Putamen (tissue), 1 donor: ENCODE results near the gene HSPA6.
A peak's percentile ranks its signal among the peaks of the same experiment; 100 is the strongest.
"Not testable (repeated sequence)": the region's sequence is repeated elsewhere in the genome, so short reads cannot be mapped to it uniquely, and the experiment has no call there.

Experiments
- DNase-seq: peaks from one replicate; pipeline ENCODE4 v3.0.0-alpha.2; 2016; ENCODE audit warnings: low spot score

The HSPA6 gene

DNA sequence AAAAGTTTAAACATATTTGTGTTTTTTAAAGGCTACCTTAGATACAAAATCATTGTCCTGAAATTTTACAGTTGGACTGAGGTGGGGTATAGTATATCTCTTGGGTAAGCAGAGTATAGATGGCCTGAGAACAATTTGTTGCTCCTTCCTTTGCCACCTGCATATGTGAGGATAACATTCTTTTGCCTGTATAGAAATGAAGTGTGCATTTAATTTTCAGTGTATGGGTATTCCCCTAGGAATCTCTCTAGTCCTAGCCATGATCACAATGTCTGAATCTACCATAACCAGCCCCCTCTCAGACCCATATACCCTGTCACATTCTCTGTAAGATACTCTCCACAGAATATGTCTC is 21.0 kb upstream of the HSPA6 start:
- DNase-seq, result no peak

DNA sequence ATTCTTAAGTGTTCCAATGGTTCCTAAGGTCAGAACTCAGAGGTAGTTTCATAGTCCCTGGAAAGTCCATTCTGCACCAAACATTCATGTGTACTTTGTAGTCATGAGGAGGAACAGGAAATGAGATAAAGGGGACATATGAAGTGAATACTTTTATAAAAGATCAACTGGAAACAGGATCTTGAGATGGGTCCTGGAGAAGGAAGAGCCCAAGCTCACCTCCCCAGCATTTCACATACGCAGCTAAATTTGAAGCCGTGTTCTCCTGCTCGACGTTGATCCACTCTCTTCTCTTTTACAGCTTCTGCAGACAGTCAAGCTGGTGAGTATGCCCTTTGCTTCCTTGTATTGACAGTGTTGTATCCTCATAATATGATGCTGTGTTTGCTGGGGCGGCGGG is 18.7 kb upstream of the HSPA6 start:
- no peak for DNase-seq

GRCh38 chr1:161506336-161507223 is 17.8 kb upstream of the HSPA6 start:
- DNase-seq, result no peak

- DNase-seq, result no peak
Measured at GRCh38 chr1:161510477-161510876, 13.9 kb upstream of the HSPA6 start.

GRCh38 chr1:161511018-161511755 is 13.2 kb upstream of the HSPA6 start:
- DNase-seq, result no peak

DNA sequence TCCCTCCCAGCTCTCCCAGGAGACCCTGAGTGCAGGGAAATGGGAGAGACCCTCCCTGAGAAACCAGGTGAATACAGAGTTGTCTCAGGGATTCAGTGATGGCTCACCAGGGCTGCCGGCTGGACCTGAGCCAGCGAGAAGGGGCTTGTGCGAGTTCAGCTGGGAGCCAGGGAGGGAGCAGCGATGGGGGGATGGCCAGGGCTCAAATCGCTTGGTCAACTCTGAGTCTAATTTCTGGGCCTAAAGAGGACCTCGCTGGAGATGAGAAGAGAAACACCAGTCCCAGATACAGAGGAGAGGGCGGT is 12.6 kb upstream of the HSPA6 start:
- no peak for DNase-seq

DNA sequence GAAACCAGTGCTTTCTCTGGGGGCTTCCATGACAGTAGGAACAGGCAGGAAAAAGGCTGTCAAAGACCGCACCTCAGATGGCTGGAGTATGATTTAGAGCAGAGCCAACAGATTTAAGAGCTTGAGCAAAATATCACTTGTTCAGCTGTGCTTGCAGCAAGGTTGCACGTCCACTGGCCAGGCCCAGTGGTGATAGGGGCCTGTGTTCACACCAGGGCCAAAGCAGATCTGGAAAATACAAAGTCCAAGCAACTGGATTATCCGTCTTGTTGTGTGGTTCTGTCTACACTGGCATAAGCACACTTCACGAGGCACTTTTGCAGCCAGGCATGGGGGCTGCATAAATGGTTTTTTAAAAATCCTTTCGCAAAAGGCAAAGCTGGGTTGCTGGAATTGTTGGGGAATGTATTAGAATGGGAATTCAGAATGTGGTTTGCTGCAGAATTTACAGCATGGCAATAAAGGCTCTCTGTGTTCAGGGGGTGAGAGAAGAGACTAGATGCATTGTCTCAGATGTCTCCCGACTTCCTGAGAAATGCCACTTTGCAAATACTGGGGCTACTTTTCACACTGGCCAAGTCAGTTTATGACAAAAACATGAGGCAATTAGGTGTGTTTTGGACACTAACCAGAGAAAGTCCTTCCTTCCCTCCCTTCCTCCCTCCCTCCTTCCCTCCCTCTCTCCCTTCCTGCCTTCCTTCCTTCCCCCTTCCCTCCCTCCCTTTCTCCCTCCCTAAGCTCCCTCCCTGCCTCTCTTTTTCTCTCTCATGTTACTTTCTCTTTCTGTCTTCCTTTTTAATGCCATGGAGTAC is 11.5 kb upstream of the HSPA6 start:
- not testable (repeated sequence) for DNase-seq

DNA sequence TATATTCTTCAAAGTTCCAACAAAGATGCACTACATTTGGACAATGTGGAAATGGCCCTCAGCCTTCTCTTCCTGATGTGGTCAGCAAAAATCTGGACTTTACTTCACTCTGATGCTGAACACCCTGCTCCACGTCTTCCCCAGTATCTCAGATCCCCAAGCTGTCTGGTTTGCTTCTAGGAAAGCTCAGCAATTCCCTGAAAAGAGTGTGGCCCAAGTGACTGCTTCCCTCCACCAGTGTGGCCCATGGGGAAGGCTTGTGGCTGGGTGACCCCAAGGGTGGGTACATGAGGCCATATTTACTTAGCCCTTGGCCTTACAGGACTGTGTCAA is 10.9 kb upstream of the HSPA6 start:
- DNase-seq, result not testable (repeated sequence)

DNA sequence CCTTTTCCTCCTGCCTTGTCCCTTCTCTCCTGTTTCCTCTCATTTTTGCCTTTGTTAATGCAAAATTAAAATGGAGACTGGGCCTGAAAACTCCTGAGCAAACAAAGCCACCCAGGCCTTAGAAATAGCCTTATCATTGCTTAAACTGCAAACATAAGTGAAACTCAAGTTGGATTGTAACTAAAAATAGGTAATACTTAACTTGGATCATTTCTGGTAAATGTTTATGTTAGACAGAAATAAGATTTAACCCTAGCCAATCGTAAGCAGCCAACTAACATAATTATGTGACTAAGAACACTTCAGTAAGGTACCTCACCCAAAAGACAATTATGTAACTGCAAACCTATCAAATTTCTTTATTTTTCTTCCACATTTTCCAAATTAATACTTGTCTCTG is 10.4 kb upstream of the HSPA6 start:
- not testable (repeated sequence) for DNase-seq

DNA sequence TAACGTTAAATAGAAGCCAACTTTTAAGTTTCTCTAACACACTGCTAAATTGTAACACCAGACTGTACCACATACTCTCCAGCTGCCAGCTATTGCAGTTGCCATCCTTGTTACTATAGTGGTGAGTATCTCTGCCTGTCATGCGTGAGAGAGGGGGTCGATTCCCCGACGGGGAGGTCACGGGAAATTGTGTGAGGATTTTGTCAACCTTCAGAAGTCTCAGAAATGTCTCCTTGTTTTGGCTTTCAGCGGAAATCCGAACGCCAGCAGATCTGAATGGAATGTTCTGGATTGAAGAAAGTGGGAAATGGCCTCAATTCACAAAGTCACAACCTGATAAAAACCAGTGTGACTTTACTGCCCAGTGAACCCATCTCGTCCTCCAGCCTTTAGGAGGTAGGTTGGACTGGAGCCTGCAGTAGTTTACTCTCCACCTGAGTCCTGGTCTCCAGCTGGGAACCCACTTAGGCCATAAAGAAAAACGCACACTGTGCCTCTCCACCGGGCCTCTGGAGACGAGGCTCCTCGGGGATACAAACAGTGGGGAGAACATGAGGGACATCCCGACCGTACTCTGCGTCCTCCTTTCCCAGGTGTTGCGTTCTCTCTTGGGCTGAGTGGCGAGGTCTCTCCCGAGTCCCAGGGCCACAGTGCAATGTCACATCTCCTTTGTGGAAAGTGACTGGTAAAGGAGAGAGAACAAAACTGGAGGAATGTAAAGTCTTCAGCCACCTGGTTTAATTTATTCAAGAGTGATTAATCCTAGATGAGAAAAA is 1.1 kb upstream of the HSPA6 start:
- DNase-seq, result not testable (repeated sequence)

GRCh38 chr1:161524742-161525291 is 477 bp downstream of the HSPA6 start:
- DNase-seq, result not testable (repeated sequence)

GRCh38 chr1:161525321-161525720 is 981 bp downstream of the HSPA6 start:
- not testable (repeated sequence) for DNase-seq

GRCh38 chr1:161525918-161526317 is 1.6 kb downstream of the HSPA6 start:
- not testable (repeated sequence) for DNase-seq

DNA sequence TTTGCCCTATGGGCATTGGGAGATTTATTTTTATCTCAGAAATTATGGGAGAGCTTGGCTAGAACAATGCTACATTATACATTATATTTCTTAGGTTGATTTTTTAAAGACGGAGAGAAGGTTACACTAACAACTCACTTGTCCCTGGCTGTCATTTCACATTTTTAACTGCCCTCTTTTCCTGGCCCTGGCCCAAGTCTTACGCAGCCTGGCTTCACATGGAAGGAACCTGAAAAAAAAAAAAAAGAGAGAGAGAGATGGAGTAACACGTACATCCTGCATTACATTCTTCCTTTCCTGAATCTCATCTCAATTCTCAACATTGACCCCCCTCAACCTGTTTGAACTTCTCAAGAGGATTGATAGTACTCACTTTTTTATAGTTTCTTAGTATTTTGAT is 4.2 kb downstream of the HSPA6 start:
- not testable (repeated sequence) for DNase-seq

- DNase-seq, result not testable (repeated sequence)
Measured at GRCh38 chr1:161529463-161530104, 5.2 kb downstream of the HSPA6 start.

- DNase-seq, result peak; percentile 75
Measured at GRCh38 chr1:161530158-161530557, 5.8 kb downstream of the HSPA6 start.

DNA sequence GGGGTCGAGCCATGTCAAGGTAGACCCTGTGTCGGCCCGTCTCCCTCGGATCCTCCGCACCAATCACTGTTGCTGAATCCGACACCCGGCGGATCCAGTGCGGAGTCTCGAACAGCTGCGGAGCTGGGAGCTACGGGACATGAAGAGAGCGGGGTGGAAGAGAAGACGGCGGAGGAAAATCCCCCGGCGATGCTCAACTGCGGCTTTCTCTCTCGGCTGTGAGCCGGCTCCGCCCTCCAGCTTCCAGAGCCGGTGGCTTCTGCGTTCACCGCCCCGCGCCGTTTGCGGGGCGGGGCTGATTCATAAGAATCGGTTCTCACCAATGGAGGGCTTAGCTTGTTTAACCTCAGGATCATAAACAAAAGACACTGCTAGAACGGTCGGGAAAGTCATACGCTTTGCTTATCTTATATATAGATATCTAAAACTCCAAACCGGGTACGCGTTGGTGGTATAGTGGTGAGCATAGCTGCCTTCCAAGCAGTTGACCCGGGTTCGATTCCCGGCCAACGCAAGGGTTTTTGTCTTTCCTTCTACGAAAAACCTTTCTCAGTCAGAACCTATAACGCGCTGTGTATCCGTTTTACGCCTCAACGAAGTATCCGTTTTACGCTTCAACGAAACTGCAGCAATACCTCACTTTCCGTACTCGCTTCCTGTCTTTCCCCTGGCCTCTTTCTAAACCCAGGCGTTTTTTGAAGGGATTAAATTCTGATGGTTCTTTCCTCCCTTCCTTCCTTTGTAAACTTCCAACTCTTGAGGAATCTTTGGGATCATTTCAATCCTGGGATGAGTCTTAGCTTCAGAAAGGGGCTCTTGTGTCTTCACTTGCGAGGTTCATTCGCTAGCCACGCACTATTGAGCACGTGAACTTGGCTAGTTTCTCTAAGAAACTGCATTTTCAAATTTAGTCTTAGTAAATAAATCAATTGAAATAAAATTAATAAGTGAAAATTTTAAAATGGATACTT is 6.6 kb downstream of the HSPA6 start:
- peak; percentile 91 for DNase-seq

- peak; percentile 68 for DNase-seq
Measured at GRCh38 chr1:161531986-161532643, 7.8 kb downstream of the HSPA6 start.
